ENCODE measurements around the gene COL18A1.
"Not testable (repeated sequence)": the region's sequence is repeated elsewhere in the genome, so short reads cannot be mapped to it uniquely, and the experiment has no call there.

Gene COL18A1

GRCh38 chr21:45528981-45529784 is 124.2 kb downstream of the COL18A1 start:
- TF ChIP-seq, protein P1, sequence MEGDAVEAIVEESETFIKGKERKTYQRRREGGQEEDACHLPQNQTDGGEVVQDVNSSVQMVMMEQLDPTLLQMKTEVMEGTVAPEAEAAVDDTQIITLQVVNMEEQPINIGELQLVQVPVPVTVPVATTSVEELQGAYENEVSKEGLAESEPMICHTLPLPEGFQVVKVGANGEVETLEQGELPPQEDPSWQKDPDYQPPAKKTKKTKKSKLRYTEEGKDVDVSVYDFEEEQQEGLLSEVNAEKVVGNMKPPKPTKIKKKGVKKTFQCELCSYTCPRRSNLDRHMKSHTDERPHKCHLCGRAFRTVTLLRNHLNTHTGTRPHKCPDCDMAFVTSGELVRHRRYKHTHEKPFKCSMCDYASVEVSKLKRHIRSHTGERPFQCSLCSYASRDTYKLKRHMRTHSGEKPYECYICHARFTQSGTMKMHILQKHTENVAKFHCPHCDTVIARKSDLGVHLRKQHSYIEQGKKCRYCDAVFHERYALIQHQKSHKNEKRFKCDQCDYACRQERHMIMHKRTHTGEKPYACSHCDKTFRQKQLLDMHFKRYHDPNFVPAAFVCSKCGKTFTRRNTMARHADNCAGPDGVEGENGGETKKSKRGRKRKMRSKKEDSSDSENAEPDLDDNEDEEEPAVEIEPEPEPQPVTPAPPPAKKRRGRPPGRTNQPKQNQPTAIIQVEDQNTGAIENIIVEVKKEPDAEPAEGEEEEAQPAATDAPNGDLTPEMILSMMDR (IDR thresholded peaks at IDR 0.05; ENCODE audit: low read depth, low read length, missing control alignments): peak; percentile 11
- Histone ChIP-seq H3K27ac (no peak overlapping the region), H3K36me3 (replicated peaks) (peaks cover 14% of the 10 kb centered on the region), H3K4me3 (ENCODE audit: low read depth, low read length) (no peak overlapping the region), H3K27me3 (replicated peaks) (no peaks in the 10 kb centered on the region)
- in situ Hi-C loops (cut with HindIII; ENCODE audit: low pct_ligation_motif_present, low sequenced_read_pairs): no loop called here
- DNase-seq: no peak

DNA sequence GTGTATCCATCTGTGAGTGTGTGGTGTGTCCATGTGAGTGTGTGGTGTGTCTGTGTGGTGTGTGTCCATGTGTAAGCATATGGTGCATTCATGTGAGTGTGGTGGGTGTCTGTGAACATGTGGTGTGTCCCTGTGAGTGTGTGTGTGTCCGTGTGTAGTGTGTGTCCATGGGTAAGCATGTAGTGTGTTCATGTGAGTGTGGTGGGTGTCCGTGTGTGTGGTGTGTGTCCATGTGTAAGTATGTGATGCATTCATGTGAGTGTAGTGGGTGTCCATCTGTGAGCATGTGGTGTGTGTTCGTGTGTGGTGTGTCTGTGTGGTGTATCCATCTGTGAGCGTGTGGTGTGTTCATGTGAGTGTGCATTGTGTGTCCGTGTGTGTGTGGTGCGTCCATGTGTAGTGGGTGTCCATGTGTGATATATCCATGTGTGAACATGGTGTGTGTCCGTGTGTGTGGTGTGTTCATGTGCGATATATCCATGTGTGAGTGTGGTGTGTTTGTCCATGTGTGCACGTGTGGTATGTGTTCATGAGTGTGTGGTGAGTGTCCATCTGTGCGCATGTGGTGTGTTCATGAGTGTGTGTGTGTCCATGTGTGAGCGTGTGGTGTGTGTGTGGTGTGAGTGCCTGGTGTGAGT is 124.9 kb downstream of the COL18A1 start:
- H3K36me3 ChIP-seq (replicated peaks): peaks cover 14% of the 10 kb centered on the region
- no peak overlapping the region for H3K27ac ChIP-seq
- H3K4me3 ChIP-seq (ENCODE audit: low read depth, low read length): no peak overlapping the region
- H3K27me3 ChIP-seq (replicated peaks): no peaks in the 10 kb centered on the region
- TF ChIP-seq, protein P1 (IDR thresholded peaks at IDR 0.05; ENCODE audit: low read depth, low read length, missing control alignments): no peak
- in situ Hi-C loops (cut with HindIII; ENCODE audit: low pct_ligation_motif_present, low sequenced_read_pairs): no loop called here
- DNase-seq: no peak

GRCh38 chr21:45530423-45531113 is 125.6 kb downstream of the COL18A1 start:
- H3K27ac ChIP-seq: no peak overlapping the region
- no peaks in the 10 kb centered on the region for H3K27me3 ChIP-seq (replicated peaks)
- H3K36me3 ChIP-seq (replicated peaks): peaks cover 14% of the 10 kb centered on the region
- no peak for DNase-seq
- TF ChIP-seq, protein P1 (IDR thresholded peaks at IDR 0.05; ENCODE audit: low read depth, low read length, missing control alignments): no peak
- in situ Hi-C loops (cut with HindIII; ENCODE audit: low pct_ligation_motif_present, low sequenced_read_pairs): no loop called here
- H3K4me3 ChIP-seq (ENCODE audit: low read depth, low read length): no peak overlapping the region

- DNase-seq; in situ Hi-C loops (cut with HindIII; ENCODE audit: low pct_ligation_motif_present, low sequenced_read_pairs): not testable (repeated sequence)
- peaks cover 14% of the 10 kb centered on the region for H3K36me3 ChIP-seq (replicated peaks)
Observed at GRCh38 chr21:45531114-45531392, 126.1 kb downstream of the COL18A1 start.

GRCh38 chr21:45531393-45532215 is 126.6 kb downstream of the COL18A1 start:
- no peaks in the 10 kb centered on the region for H3K27me3 ChIP-seq (replicated peaks)
- no peak for DNase-seq
- TF ChIP-seq, protein P1 (IDR thresholded peaks at IDR 0.05; ENCODE audit: low read depth, low read length, missing control alignments): no peak
- no peak overlapping the region for H3K4me3 ChIP-seq (ENCODE audit: low read depth, low read length)
- H3K27ac ChIP-seq: no peak overlapping the region
- in situ Hi-C loops (cut with HindIII; ENCODE audit: low pct_ligation_motif_present, low sequenced_read_pairs): no loop called here
- peaks cover 14% of the 10 kb centered on the region for H3K36me3 ChIP-seq (replicated peaks)

More at GRCh38 chr21:45531114-45531392, 126.1 kb downstream of the COL18A1 start:
- not testable (repeated sequence) for H3K4me3 ChIP-seq (ENCODE audit: low read depth, low read length); H3K27ac ChIP-seq; H3K27me3 ChIP-seq (replicated peaks)
